Right lobe of liver (tissue), 6 donors: Measurements from ENCODE around the gene L3MBTL3. TPM values are rescaled to one million over a fixed set of nuclear protein-coding genes. Genes with fewer than 3 reads are reported as not detected.
A peak's percentile ranks its signal among the peaks of the same experiment; 100 is the strongest.

Experiments
- ATAC-seq, 4 donors: fragments of 200-7000 bp; cut with Tn5 transposase; one replicate each; pipeline ENCODE4 v1.9.1; 2020; ENCODE audit warnings: mild to moderate bottlenecking in 4 of 4, moderate library complexity in 4 of 4
- DNase-seq, 3 donors: peaks; one replicate each; pipeline ENCODE4 v3.0.0-alpha.2; 2020
- H3K27ac ChIP-seq, 3 donors: fragments of 200-600 bp; one replicate each; pipeline ENCODE4 v1.8.0; 2022
- H3K27me3 ChIP-seq, 2 donors: fragments of 200-600 bp; one replicate each; pipeline ENCODE4 v1.8.0; 2022
- H3K36me3 ChIP-seq, 4 donors: fragments of 200-600 bp; sonication (generic) in 1 of 4; one replicate each; pipeline versions ENCODE4 v1.5.1 to v1.8.0; 2017 to 2022; ENCODE audit warnings: control low read depth in 1 of 4
- H3K4me1 ChIP-seq, 4 donors: fragments of 200-600 bp; sonication (generic) in 1 of 4; one replicate each; pipeline versions ENCODE4 v1.5.1 to v1.8.0; 2017 to 2022; ENCODE audit warnings: control low read depth in 1 of 4
- H3K4me3 ChIP-seq, 3 donors: fragments of 200-600 bp; one replicate each; pipeline ENCODE4 v1.8.0; 2022
- H3K9me3 ChIP-seq, 4 donors: fragments of 200-600 bp; sonication (generic) in 1 of 4; one replicate each; pipeline versions ENCODE4 v1.5.1 to v1.8.0; 2017 to 2022; ENCODE audit warnings: control low read depth in 1 of 4
- POLR2A ChIP-seq: fragments of 450-650 bp; IDR thresholded peaks from one replicate; pipeline ENCODE4 v1.6.1; 2017; ENCODE audit warnings: antibody characterized with exemption, mild to moderate bottlenecking
- WGBS: methylation state at CpG from one replicate; pipeline ENCODE4 v1.1.6; 2018; ENCODE audit warnings: low coverage, low lambda C conversion rate; ENCODE audit not compliant: insufficient coverage; ENCODE audit errors: missing lambda C conversion rate; 5-methylcytosine and 5-hydroxymethylcytosine counted together
- intact Hi-C, 2 donors: fragments of 100-400 bp; cut with DNase I; formaldehyde crosslinking; loops; one replicate each; pipeline versions ENCODE4 v1.11.2 to v1.14.1; 2022
- total RNA-seq, 6 experiments: library from RNA; depleted of rRNA in 2 of 6; stranded (reverse); fragments of >200 nt in 2 of 6; fragmentation: NEBNext Ultra II Directional in 3 of 6; extraction: Animal tissue kit (Norgen Biotek cat#: 25700) in 3 of 6; gene quantifications; one replicate each; pipeline versions ENCODE4 v1.1.0 to v1.2.4, GENCODE V29; 2016 to 2023
- TF ChIP-seq, protein P1 (sequence below), 4 donors: fragments of 200-600 bp in 3 of 4; fragments of 450-650 bp in 1 of 4; IDR thresholded peaks; one replicate each; pipeline versions ENCODE4 v1.5.1 to v1.8.0; 2016 to 2022; ENCODE audit warnings: antibody characterized with exemption in 4 of 4, mild to moderate bottlenecking in 2 of 4
- donor health status: DM: no; HTN: yes; CAD: no.
- donor health status: DM: no; HTN: no; CAD: no.
- donor health status: DM: no; HTN: no; CAD: no.
- donor health status: DM: no; HTN: yes; CAD: no.
- donor health status: DM: no; HTN: yes; CAD: no.

The L3MBTL3 gene
- total RNA-seq, 6 experiments from 2014 or later: 3.0 to 13.2 (median 7.2) TPM

DNA sequence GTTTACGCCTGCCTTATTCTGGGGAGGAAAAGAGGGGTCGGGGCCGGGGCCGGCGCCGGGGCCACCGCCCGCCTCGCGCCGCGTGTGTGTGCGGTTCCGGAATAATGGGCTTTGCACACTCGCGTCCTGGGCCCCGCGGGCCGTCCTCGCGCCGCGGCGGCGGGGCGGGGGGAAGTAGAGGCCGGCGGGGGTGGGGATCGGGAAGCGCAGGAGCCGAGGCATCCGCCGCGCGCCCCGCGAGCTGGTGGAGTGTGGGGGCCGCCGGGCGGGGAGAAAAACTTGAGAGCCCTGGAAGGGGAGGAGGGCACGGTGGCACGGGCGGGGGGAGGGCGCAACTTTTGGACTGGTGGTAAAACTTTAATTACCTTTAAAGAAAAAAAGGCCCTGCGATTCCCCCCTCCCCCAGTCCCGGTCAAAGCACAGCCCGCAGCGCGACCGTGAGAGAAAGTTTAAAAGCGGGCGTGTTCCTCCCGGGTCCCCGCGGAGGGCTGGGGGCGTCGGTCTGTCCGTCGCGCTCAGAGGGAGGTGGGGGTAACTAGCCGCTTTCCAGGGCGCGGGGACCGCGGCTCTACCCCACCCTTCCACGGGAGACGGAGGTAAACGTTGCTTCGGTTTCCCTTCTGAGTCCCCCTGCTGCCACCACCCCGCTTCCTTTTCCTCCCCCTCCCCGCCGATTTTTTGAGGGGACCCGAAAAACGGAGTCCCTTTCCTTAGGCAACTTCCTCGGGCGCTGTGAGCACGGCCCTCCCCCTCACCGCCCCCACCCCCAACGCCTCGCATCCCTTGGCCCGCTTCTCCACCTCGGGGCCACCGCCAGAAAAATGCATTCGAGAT, 1.9 kb downstream of the L3MBTL3 start:
- peak; percentile 49 to 71 (median 65) for DNase-seq
- peak; percentile 37 to 58 (median 44) for ATAC-seq
- peak overlapping the region; percentile 79 to 87 (median 85) for H3K27ac ChIP-seq
- WGBS: 2% methylated on average over 38 of the region's 84 CpGs
- intact Hi-C loops: no loop called here
- no peaks in the 10 kb centered on the region for H3K27me3 ChIP-seq
- no peaks in the 10 kb centered on the region for H3K36me3 ChIP-seq
- TF ChIP-seq POLR2A: no peak
- TF ChIP-seq, protein P1, sequence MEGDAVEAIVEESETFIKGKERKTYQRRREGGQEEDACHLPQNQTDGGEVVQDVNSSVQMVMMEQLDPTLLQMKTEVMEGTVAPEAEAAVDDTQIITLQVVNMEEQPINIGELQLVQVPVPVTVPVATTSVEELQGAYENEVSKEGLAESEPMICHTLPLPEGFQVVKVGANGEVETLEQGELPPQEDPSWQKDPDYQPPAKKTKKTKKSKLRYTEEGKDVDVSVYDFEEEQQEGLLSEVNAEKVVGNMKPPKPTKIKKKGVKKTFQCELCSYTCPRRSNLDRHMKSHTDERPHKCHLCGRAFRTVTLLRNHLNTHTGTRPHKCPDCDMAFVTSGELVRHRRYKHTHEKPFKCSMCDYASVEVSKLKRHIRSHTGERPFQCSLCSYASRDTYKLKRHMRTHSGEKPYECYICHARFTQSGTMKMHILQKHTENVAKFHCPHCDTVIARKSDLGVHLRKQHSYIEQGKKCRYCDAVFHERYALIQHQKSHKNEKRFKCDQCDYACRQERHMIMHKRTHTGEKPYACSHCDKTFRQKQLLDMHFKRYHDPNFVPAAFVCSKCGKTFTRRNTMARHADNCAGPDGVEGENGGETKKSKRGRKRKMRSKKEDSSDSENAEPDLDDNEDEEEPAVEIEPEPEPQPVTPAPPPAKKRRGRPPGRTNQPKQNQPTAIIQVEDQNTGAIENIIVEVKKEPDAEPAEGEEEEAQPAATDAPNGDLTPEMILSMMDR (IDR thresholded peaks at IDR 0.05): no peak
- peaks cover 0 to 7% (median 2%) of the 10 kb centered on the region in 4 donors for H3K4me1 ChIP-seq
- no peaks in the 10 kb centered on the region for H3K9me3 ChIP-seq
- peak overlapping the region; percentile 65 to 75 (median 72) for H3K4me3 ChIP-seq

DNA sequence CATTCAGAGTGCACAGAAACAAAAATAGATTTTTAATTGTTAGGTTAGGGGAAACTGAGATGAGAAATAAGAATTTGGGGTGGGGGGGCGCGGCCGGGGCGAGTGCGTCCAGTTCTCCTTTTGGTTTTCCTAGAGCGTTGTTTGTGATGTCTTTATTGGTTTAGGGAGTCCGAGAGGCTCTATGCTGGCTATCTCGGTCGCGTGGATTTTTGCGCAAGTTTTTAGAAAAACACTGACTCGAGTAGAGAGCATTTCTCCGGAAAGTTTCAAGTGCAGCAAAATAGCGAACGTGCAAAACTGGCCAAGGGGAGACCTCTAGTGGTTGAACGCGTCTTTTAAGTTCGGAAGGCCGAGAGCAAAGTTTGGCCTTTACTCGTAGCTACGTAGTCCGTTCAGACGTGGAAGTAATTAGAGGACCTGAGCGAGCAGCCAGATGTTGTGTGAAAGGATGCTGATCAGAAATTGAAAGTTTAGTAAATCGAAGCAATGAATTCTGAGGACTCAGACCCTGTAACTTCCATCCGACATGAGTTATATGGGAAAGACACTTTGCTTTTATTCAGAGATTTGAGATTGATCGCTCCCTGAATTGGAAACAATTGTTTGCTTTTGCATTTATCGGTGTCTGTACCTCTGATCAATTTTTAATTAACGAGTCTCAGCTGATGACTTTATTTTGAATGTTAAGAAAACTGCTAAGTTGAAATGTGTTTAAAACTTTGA, 2.7 kb downstream of the L3MBTL3 start:
- peak overlapping the region; percentile 65 to 75 (median 72) for H3K4me3 ChIP-seq
- intact Hi-C loops: no loop called here
- no peaks in the 10 kb centered on the region for H3K9me3 ChIP-seq
- WGBS: 3% methylated on average over 28 of the region's 29 CpGs
- peak; percentile 84 to 88 (median 86) for ATAC-seq
- H3K27me3 ChIP-seq: no peaks in the 10 kb centered on the region
- H3K36me3 ChIP-seq: no peaks in the 10 kb centered on the region
- H3K27ac ChIP-seq: peak overlapping the region; percentile 79 to 87 (median 85)
- DNase-seq: peak; percentile 61 to 85 (median 68)
- peaks cover 0 to 7% (median 2%) of the 10 kb centered on the region in 4 donors for H3K4me1 ChIP-seq
- TF ChIP-seq POLR2A: no peak
- TF ChIP-seq, protein P1 (IDR thresholded peaks at IDR 0.05): peak; percentile 71 to 82 (median 76)

DNA sequence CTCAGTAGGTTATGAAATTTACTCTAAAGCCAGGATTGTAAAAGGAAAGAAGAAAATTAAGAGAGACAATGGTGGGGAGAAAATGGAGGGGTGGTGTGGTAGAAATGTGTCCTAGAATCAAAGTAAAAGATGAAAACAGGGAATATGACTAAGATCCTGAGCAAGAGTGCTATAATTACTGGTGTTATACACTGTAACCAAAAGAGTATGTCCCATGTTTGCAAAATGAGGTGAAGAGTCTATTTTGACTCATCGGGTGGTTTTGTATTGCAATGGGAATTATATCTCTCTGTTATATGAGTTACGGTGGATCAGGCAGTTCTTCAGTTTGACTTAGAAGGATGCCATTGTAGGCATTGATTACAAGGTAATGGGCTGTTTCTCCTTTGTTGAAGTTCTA, 8.5 kb downstream of the L3MBTL3 start:
- intact Hi-C loops: no loop called here
- no peak for TF ChIP-seq POLR2A
- TF ChIP-seq, protein P1 (IDR thresholded peaks at IDR 0.05): no peak
- DNase-seq: no peak
- no peaks in the 10 kb centered on the region for H3K9me3 ChIP-seq
- WGBS: 91% methylated on average over 2 of the region's 2 CpGs
- no peaks in the 10 kb centered on the region for H3K27me3 ChIP-seq
- no peak overlapping the region for H3K27ac ChIP-seq
- no peak overlapping the region for H3K4me3 ChIP-seq
- peaks cover 0 to under 1% (median 0%) of the 10 kb centered on the region in 4 donors for H3K4me1 ChIP-seq
- no peak for ATAC-seq
- no peaks in the 10 kb centered on the region for H3K36me3 ChIP-seq

GRCh38 chr6:130027948-130028347, 9.6 kb downstream of the L3MBTL3 start:
- no peaks in the 10 kb centered on the region for H3K9me3 ChIP-seq
- ATAC-seq (no peak), DNase-seq (no peak)
- H3K36me3 ChIP-seq: no peaks in the 10 kb centered on the region
- intact Hi-C loops: no loop called here
- H3K27ac ChIP-seq: no peak overlapping the region
- no peaks in the 10 kb centered on the region for H3K4me1 ChIP-seq
- no peak overlapping the region for H3K4me3 ChIP-seq
- H3K27me3 ChIP-seq: no peaks in the 10 kb centered on the region
- WGBS: 58% methylated on average over 1 of the region's 1 CpG
- TF ChIP-seq, protein P1 (IDR thresholded peaks at IDR 0.05): no peak
- no peak for TF ChIP-seq POLR2A
